ENCODE measurements around the gene BMI1. TPM values are rescaled to one million over a fixed set of nuclear protein-coding genes. Genes with fewer than 3 reads are reported as not detected.

Gene BMI1
- total RNA-seq, 1 donor from 2014 or later: 92.5 TPM

GRCh38 chr10:22366435-22366703, 45.5 kb downstream of the BMI1 start:
- DNase-seq (ENCODE audit: low spot score): no peak

DNA sequence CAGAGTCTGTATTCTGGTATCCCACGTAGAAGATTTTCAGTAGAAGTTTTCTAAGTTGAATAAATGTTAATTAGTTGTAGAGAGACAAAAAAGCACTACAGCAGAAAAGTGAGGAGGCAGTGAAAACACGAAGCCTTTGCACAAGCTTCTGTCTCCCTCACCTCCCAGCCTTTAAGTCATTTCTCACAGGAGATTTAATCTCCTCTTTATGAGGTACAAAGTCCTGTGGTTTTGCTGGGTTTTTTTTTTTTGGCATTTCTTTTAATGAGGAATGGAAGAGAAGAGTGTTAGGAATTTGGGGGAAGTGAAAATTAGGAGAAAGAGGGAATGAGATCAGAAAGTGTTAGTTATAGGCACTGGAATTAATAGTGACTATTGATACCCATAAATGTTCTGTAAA, 45.9 kb downstream of the BMI1 start:
- no peak for DNase-seq (ENCODE audit: low spot score)

DNA sequence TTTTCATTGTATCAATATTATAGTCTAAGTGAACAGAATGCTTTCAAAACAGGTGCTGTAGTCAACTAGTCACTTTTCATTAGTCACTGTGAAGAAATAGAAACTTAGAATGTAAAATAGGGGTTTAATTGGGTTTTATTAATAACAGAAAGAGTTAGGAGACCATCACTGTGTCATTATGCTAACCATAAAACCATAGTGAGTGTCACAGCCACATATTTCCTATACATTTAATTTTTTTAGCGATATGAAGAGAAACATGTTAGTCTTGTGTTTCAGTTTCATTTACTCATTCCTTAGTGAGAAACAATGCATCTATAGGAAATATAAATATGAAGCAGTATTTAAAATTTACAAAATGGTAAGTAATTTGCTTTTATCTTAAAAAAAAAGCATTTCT, 46.6 kb downstream of the BMI1 start:
- no peak for DNase-seq (ENCODE audit: low spot score)

DNA sequence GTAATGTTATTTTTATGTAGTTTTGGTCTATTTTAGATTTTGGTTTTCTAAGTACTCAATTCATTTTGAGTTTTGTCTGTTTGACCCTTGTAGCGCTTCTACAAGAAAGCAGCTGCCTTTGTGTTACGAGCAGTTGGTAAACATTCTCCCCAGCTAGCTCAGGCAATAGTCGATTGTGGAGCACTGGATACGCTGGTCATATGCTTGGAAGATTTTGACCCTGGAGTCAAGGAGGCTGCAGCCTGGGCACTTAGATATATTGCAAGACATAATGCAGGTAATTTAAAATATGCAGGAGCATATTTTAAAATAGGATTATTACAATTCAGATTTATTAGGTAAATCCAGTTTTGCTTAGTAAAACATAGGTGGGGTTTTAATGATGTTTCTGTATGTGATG, 47.5 kb downstream of the BMI1 start:
- no peak for DNase-seq (ENCODE audit: low spot score)

- no peak for DNase-seq (ENCODE audit: low spot score)
Measured at GRCh38 chr10:22368981-22369380, 48.1 kb downstream of the BMI1 start.

GRCh38 chr10:22369434-22370072, 48.7 kb downstream of the BMI1 start:
- no peak for DNase-seq (ENCODE audit: low spot score)

DNA sequence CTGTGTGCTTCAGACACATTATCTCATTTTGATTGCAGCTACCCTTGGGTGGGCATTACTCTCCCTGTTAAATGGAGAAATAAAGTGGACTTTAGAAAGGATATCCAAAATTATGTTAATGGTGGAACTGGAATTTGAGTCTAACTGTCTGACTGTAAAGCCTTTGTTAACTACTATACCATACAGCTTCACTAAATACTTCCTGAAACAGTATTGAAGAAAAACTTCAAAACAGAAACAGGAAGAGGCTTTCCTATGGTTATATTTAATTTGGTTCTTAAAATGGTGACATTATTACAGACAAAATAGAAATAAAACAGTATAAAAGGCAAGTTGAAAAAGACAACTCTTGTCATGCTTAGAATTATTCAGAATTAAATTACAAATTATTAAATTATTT, 49.4 kb downstream of the BMI1 start:
- DNase-seq (ENCODE audit: low spot score): no peak

DNA sequence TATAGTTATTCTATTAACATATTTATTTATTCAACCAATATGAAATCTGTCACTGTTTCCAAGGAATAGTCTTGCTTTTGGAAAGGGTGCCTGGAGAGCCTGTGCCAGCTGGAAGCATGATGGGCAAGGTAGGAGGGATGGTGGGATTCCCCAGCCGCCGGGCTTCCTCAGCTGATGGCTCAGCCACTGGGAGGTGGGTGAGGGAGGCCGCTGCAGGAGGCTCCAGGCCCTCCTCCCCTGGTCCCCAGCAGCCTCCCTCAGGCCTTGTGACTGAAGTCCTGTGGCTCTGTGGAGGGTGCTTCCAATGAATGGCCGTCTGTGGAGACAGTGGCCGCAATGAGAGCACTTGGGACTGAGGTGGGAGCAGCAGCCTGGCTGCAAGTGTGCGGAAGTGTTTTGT, 51.4 kb downstream of the BMI1 start:
- DNase-seq (ENCODE audit: low spot score): no peak

DNA sequence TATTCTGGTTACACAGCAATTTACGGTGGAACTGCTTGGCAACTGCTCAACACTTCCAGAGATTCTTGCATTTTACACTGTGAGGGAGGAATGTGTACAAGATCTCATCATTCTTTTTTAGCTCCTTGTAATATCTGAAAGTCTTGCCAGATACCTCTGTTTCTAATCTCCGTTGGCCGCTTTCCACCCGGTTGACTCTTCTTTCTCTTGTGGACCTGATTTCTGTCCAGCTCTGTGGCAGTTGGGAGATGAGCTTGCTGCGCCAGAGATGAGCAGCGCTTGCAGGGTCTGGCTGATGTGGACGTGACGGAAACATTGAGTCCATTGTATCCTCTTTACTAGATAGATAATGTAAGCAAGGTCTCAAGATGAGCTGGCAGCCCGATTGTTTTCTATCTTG, 52.0 kb downstream of the BMI1 start:
- DNase-seq (ENCODE audit: low spot score): peak; percentile 86

DNA sequence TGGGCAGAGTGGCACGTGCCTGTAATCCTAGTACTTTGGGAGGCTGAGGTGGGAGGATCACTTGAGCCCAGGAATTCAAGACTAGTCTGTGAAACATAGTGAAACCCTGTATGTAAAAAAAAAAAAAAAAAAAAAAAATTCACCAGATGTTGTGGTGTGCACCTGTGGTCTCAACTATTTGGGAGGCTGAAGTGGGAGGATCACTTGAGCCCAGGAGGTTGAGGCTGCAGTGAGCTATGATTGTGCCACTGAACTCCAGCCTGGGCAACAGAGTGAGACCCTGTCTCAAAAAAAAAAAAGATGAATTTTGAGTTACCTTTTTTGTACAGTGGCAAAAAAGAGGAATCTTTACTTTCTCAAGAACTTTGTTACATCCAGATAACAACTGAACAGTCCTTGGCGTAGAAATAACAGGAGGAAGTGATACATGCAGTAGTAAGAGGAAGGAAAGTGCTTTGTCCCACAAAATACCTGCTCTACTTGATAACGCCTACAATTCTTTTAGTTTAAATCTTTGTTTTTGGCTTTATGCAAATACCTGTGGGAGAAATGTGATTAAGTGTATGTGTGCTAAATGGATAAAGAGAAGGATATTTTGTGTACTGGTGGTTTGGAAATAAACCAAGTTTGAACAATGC, 53.7 kb downstream of the BMI1 start:
- no peak for DNase-seq (ENCODE audit: low spot score)

DNA sequence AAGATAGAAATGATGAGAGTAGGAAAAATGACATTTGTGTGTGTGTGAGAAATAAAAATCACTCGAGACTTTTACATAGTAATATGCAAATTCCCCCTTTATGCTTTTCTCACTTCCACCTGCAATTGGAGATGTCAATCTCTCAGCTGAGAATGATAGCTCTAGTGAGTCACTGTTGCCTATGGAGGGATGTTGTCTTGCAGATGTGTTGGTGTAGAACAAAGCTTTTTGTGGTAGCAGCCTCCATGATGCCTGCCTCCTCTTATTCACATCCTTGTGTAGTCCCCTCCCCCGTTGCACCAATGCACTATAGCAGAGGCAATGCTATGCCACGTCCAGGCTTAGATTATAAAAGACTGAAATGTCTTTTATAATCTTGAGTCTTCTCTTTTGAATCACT, 58.2 kb downstream of the BMI1 start:
- DNase-seq (ENCODE audit: low spot score): no peak

Other genes with a start within 250 kb of the BMI1 start
- 3.6 TPM for gene EBLN1, start 103.1 kb upstream of the BMI1 start, total RNA-seq (ENCODE audit: insufficient read depth, low replicate concordance)
- 33.7 TPM for gene COMMD3, start 4.7 kb upstream of the BMI1 start, total RNA-seq (ENCODE audit: insufficient read depth, low replicate concordance)
- gene SPAG6, start 24.4 kb downstream of the BMI1 start, total RNA-seq (ENCODE audit: insufficient read depth, low replicate concordance): 2.6 TPM